Endothelial cell of umbilical vein (primary cell): ENCODE data around the gene POU6F1.

ENCODE experiments used
- CTCF ChIP-seq, 2 donors: IDR thresholded peaks; 1 replicate in 1 of 2; 2 replicates in 1 of 2; pipeline ENCODE4 v1.5.1; 2011; ENCODE audit warnings: low read length in 2 of 2, mild to moderate bottlenecking in 2 of 2, moderate library complexity in 2 of 2, control low read depth in 1 of 2, inconsistent platforms in 1 of 2, low read depth in 1 of 2; ENCODE audit not compliant: insufficient read depth in 1 of 2; ENCODE audit errors: extremely low read depth in 1 of 2
- EZH2 ChIP-seq: IDR thresholded peaks from 2 replicates; pipeline ENCODE4 v1.6.1; 2012; ENCODE audit warnings: borderline replicate concordance, low read depth, mild to moderate bottlenecking, moderate library complexity, low read length, inconsistent platforms; ENCODE audit not compliant: severe bottlenecking
- FOS ChIP-seq: IDR thresholded peaks from 2 replicates; pipeline ENCODE4 v1.6.1; 2011; ENCODE audit warnings: mild to moderate bottlenecking, low read length, moderate library complexity, borderline replicate concordance; ENCODE audit not compliant: insufficient read depth
- GATA2 ChIP-seq: IDR thresholded peaks from 2 replicates; pipeline ENCODE4 v1.7.0; 2011; ENCODE audit warnings: low read depth, mild to moderate bottlenecking, moderate library complexity, mixed read lengths, low read length; ENCODE audit not compliant: insufficient read length, insufficient read depth
- JUN ChIP-seq: IDR thresholded peaks from 2 replicates; pipeline ENCODE4 v1.6.1; 2011; ENCODE audit warnings: borderline replicate concordance, low read depth; ENCODE audit not compliant: insufficient read length, insufficient read depth
- MAX ChIP-seq: IDR thresholded peaks from 2 replicates; pipeline ENCODE4 v1.6.1; 2011; ENCODE audit not compliant: insufficient read depth, insufficient read length
- MYC ChIP-seq: IDR thresholded peaks from one replicate; pipeline ENCODE4 v1.6.1; 2011; ENCODE audit warnings: mild to moderate bottlenecking, low read depth, low read length
- POLR2A ChIP-seq: IDR thresholded peaks from 2 replicates; pipeline ENCODE4 v1.6.1; 2012; ENCODE audit warnings: low read depth, mild to moderate bottlenecking, control low read depth, low read length
- POLR2AphosphoS5 ChIP-seq: IDR thresholded peaks from 2 replicates; pipeline ENCODE4 v1.6.1; 2012; ENCODE audit warnings: low read depth, mild to moderate bottlenecking, control low read depth, low read length, moderate library complexity; ENCODE audit not compliant: insufficient read depth

- TF ChIP-seq POLR2A, result no peak
- TF ChIP-seq CTCF (IDR thresholded peaks at IDR 0.05; ENCODE audit: extremely low read depth in 1 of 2, insufficient read depth in 1 of 2, low read depth in 1 of 2, low read length in 2 of 2), result no peak
- no peak for TF ChIP-seq FOS
- no peak for TF ChIP-seq EZH2
- no peak for TF ChIP-seq POLR2AphosphoS5
- no peak for TF ChIP-seq JUN
- TF ChIP-seq MAX, result no peak
- TF ChIP-seq MYC, result no peak
- no peak for TF ChIP-seq GATA2
These were observed 9.7 kb downstream of the POU6F1 start for GRCh38 chr12:51208016-51208660.
